MV-4-11 (cell line): ENCODE results near the gene LRRC2.
"Not testable (repeated sequence)": the region's sequence is repeated elsewhere in the genome, so short reads cannot be mapped to it uniquely, and the experiment has no call there.

ENCODE experiments used
- DNase-seq: peaks from one replicate; lab custom pipeline; 2025; lab: John Stamatoyannopoulos, UW

LRRC2 gene

DNA sequence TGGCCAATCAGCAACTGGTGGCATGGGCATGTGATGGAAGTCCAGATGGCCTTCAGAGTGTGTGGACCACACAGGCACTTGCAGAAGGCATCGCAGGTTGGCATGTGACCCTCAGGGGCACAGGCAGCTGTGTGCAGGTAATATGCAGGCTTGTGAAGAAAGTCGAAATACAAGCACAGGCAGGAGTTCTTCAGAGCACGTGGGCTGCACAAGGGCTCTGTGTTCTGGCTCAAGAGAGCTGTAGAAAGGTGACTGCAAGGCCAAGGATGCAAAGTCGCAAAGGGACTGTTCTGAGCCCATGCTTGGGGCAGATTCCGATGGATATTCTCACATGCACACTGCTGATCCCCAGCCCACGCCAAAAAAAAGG is 8.3 kb downstream of the LRRC2 start:
- no peak for DNase-seq

DNA sequence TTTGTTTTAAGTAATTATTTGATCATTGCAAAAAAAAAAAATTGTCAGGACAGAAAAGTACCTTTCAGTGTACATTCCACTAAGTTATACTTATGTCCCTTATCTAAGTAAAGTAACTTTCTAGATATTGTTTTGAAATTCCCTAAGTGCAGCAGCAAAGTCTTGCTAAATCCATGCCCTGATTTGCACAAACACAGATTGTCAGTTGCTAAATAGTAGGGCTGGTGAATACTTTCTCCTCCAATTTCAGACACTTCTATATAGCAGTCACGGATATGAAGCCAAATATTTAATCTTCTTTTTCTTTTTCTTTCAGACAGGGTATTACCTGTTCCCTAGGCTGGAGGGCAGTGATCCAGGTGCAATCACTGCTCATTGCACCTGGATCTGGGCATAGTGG is 12.9 kb downstream of the LRRC2 start:
- no peak for DNase-seq

- no peak for DNase-seq
Measured at GRCh38 chr3:46552538-46552937, 13.6 kb downstream of the LRRC2 start.

DNA sequence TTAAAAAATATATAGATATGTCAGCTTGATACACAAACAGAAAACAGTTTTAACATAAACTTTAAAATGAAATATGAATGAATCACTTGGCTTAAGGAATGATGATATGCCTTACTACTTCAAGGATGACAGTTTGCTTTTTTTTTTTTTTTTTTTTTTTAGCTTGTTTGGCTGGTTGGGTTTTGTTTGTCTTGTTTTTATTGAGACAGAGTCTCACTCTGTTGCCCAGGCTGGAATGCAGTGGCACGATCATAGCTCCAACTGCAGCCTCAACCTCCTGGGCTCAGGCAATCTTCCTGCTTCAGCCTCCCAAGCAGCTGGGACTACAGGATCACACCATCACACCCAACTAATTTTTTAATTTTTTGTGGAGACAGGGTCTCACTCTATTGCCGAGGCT is 14.5 kb downstream of the LRRC2 start:
- no peak for DNase-seq

DNA sequence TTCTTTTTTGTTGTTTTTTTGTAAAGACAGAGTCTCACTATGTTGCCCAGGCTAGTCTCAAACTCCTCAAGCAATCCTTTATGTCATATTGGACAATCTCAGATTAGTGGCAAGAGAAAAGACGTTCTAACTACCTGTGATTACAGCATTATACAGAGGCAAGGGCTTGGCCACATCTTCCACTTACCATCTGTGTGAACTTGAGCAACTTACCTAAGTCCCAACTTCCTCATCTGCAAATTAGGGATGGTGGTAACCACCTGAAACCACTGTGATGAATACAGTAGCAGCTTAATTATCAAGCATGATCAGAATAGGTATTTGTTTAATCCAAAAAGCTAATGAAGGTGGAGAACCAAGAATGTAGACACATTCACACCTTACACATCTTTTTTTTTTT is 16.1 kb downstream of the LRRC2 start:
- DNase-seq, result no peak

GRCh38 chr3:46549408-46549904 is 16.6 kb downstream of the LRRC2 start:
- DNase-seq, result no peak

GRCh38 chr3:46548611-46549010 is 17.5 kb downstream of the LRRC2 start:
- not testable (repeated sequence) for DNase-seq

DNA sequence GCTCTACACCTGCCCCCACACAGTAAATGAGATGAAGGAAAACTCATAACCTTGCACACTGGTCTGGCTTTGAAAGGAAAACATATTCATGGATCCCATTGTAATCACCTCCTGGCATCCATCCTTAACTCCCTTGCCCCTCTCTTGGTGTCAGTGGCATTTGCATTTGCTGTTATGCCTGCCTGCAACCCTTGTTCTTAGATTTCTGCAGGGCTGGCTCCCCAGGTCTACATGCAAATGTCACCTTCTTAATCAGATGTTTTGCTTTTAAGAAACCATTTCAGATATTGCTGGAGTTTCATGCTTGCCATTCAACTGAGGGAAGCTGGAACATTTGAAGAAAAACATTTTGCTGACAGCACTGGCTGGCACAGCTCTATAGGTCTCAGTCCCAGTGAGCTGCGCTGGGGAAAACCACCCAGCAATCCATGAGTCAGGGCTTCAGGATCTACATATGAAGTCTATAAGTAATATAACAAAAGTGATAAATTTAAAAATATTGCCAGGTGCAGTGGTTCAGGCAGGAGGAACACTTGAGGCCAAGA is 19.1 kb downstream of the LRRC2 start:
- DNase-seq, result no peak

DNA sequence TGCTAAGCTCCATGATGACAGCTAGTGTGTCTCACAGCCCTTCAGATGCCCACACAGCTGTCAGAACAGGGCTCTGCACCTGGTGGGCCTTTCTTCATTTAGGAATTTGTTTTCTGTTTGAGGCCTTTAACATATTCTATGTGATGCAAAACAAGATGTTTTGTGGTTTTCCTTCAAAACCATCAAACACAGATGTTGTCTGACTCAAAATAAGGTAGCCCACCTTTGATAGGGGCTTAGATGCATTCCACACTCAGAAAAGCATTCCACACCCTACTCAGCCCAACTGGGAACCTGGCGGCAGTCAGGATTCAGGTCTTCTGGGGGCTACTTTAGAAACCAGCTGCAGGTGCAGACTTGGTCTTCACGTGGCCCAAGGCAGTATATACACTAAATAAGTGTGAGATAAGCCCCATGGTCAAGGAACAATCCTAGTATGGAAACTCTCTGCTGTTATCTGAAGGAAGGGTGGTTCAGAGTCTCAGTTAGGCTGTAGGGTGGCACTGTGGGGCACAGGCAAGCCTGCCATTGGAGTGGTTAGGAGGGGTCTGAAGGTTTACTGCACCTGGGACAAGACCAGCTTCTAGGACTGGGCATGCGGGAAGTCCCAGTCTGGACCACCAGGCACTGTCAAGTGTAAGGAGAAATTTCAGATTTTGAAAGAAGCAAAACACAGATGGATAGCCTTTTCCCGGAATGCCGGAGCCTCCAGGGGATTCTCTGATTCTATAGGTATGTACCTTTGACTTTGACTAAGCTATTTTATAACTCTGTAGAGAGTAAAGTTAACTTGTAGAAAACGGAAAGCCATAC is 20.1 kb downstream of the LRRC2 start:
- DNase-seq, result no peak

GRCh38 chr3:46544771-46545503 is 21.2 kb downstream of the LRRC2 start:
- DNase-seq, result no peak

GRCh38 chr3:46542801-46543201 is 23.3 kb downstream of the LRRC2 start:
- DNase-seq, result no peak

DNA sequence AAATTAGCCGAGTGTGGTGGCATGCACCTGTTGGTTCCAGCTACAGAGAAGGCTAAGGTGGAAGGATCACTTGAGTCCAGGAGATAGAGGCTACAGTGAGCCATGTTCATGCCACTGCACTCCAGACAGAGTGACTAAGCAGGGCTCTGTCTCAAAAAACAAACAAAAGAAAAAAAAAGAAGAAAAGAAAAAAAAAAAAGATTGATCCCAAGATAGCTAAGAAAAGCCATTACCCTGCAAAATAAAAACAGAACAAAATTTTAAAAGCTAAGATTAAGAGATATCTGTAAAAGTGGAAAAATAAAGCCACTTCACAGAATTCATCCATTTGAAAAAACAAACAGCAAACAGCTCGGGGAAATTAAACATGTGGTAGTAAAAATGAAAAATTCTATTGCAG is 23.8 kb downstream of the LRRC2 start:
- no peak for DNase-seq

DNA sequence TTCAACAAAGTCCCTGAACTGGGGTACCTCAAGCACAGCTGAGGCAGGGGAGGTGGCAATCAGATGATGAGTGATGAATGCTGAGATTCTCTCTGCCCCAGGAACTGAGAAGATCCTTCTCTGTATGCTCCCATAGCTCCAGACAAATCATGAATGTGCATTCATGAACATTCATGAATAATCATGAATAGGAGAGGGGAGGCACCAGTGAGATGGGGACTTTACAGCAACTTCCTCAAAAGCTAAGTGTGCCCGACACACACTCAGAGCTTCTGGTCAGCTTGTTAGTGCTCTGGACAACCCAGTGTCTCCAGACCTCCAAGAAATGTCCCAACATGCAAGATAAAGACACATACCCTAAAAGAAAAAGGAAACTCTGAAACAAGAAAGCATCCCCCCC is 24.3 kb downstream of the LRRC2 start:
- peak; percentile 12 for DNase-seq

GRCh38 chr3:46540550-46540949 is 25.6 kb downstream of the LRRC2 start:
- DNase-seq, result no peak

DNA sequence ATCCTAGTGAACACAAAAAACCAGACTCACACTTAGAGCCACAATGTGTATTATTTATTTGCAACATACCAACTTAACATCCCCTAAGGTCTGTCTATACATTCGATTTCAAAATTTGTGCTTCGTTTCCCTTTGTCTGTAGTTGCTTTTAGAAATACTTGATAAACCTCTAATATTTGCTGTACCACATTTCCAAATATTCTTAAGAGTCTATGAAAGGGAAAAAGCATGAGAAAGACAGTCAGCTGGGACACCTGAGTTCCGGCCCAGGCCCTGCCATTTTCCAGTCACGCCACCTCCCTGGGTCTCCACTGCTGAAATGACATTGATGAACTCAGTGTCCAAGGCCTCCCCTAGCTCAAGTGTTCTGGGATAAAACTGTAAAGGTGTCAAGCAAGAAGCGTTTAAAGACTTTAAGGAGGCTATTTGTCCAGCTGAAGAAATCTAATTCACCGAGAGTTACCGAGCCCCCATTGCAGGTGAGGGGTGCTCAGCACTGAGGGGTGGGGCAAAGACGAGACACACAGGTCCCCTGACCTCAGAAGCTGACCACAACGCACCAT is 26.6 kb downstream of the LRRC2 start:
- no peak for DNase-seq

DNA sequence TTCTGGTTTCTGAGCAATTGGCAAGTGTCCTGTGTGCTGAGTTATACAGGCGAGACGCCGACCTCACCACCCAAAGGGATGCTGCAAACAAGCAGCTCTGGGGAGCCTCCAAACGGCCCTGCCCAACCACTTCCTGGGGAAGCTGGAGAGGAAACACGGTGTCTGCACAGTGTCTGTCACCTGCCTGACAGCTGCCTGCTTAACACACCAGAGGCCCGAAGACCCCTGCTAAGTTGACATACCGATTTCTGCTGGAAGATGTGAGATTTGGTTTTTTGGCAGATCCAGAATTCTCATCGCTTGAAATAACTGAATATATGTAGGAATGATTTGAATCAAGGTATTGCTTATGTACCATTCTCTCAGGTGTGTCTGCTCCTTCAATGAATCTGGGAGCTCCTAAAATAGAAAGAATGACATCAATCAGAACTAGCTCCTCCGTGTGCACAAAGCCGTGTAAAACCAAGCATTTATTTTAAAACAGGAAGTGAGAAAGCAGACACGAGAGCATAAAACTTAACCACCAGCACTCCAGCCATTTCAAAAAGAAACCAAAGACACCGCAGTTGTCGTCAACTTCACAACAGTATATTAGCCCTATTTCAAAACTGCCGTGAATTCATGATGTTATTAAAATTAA is 27.2 kb downstream of the LRRC2 start:
- peak; percentile 90 for DNase-seq

DNA sequence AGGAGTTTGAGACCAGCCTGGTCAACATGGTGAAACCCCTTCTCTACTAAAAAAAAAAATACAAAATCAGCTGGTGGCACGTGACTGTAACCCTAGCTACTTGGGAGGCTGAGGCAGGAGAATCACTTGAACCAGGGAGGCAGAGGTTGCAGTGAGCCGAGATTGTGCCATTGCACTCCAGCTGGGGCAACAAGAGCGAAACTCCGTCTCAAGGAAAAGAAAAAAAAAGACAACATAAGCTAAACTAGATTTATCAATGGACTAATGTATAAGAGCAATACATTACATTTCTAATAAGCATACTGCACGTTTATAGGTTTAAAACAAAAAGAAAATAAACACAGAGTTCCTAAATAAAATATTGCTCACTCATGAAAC is 27.7 kb downstream of the LRRC2 start:
- not testable (repeated sequence) for DNase-seq

DNA sequence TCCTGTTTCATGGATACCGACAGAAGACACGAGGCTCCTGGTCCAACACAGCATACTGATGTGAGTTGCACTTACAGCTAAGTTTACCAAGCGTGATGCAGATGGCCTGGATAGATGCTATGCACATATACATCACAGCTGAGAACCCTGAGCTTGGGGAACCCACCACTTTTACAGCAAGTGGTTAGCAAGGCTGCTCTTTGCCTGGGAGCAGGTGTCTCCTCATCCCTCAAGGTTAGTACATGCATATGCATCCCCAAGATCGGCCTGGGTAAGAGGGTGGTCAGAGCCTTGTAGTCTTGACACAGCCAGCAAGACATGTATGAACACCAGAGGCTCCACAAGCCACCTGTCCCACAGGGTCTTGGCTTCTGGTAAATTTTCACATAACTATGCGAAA is 28.3 kb downstream of the LRRC2 start:
- no peak for DNase-seq

DNA sequence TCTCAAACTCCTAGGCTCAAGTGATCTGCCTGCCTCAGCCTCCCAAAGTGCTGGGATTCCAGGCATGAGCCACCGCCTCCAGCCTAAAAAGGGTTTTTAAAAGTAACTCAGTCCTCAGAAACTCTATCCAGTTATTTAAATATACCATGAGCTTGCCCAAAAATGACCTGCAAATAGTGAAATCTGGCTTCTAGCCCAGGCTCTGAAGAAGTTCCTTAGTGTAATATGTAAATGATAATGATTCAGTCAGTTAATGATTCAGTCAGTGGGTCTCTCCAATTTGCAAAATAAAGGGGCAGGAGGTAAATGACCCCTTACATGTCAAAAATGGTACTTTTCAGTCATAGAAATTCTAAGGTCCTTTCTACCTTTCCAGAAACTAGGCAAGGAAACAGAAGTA is 28.8 kb downstream of the LRRC2 start:
- DNase-seq, result no peak

GRCh38 chr3:46536758-46537157 is 29.3 kb downstream of the LRRC2 start:
- DNase-seq, result no peak

DNA sequence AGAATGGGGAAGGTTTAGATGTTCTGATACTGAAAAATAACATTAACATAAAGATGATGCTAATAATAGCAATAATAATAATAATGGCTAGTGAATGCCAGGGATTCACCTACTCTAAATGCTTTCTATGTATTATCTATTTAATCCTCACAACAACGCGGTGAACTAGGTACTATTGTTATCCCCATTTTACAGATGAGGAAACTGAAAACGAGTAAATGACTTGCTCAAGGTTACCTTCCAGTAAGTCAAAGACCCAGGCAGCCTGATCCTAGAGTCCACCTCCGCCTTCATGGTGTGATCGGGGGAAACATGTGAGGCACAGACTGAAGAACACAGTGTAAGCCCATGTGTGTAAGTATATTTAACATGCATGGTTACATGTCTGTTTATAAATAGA is 30.4 kb downstream of the LRRC2 start:
- no peak for DNase-seq

GRCh38 chr3:46533091-46533490 is 33.0 kb downstream of the LRRC2 start:
- DNase-seq, result no peak
